GM19372 (cell line): ENCODE results near the gene STARD5.
A peak's percentile ranks its signal among the peaks of the same experiment; 100 is the strongest.

Experiments used
- ATAC-seq: cut with Tn5 transposase; IDR thresholded peaks from one replicate; pipeline ENCODE4 v1.9.1; 2021; ENCODE audit warnings: mild to moderate bottlenecking, low read depth, moderate library complexity; ENCODE audit not compliant: unreplicated experiment

Gene STARD5

DNA sequence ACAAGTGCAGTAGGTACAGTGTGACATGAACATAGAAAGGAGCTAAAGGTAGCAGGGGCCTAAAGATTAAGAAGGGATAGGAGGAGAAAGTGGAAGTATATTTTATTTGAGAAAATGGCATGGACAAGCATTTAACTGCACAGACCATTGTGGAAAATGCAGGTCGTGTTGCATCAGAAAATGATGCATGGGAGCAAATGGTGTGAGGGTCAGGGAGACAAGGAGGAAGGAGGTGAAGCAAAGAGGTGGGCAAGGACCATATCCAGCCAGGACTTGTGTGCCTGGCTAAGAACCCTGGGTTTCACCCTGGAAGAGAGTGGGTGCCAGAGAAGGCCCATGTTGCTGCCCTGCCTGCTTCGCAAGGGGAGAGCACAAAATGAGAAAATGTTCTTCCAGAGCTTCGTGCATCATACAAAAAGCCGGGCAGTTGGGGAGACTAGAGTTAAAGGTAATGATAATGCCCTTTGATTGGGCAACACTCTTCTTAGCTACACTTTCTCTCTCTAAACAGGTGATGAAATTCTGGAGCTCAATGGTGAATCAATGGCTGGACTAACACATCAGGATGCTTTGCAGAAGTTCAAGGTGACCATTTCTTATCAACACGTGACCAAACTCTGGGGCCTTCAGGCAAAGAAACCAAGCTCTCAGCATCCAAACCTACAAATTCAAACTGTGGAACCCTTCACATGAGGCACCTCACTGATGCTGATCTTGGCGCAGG is 45.5 kb downstream of the STARD5 start:
- no peak for ATAC-seq

DNA sequence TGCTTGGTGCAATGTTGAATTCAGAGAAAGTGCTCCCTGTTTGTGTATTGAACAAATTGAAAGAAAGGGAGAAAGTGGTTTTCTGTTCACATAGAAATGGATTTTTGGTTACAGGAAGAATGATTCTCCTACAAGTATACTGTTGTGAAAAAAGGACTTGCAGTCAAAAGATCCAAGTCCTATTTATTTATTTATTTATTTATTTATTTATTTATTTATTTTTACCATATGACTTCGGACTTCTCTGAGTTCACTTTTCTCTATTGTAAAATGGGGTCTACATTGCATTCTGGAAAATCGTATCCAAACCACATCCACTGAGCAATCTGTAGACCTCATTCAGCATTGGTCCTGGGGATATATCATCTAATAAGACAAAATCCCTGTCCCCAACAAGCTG is 46.1 kb downstream of the STARD5 start:
- no peak for ATAC-seq

DNA sequence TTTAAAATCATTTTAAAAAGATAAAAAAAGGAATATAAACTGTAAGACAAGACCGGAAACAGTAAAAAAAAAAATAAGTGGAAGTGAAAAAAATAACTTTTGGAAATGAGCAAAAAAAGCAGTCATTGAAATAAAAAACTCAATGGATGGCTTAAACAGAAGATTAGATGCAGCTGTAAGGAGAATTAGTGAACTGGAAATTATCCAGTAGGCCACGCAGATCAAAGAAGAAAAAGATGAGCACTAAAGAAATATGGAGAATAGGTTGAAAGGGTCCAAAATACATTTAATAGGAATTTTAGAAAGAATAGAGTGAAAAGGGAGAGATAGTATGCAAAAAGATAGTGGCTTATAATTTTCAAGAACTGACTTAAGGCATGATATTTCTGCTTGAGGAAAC is 47.0 kb downstream of the STARD5 start:
- no peak for ATAC-seq

DNA sequence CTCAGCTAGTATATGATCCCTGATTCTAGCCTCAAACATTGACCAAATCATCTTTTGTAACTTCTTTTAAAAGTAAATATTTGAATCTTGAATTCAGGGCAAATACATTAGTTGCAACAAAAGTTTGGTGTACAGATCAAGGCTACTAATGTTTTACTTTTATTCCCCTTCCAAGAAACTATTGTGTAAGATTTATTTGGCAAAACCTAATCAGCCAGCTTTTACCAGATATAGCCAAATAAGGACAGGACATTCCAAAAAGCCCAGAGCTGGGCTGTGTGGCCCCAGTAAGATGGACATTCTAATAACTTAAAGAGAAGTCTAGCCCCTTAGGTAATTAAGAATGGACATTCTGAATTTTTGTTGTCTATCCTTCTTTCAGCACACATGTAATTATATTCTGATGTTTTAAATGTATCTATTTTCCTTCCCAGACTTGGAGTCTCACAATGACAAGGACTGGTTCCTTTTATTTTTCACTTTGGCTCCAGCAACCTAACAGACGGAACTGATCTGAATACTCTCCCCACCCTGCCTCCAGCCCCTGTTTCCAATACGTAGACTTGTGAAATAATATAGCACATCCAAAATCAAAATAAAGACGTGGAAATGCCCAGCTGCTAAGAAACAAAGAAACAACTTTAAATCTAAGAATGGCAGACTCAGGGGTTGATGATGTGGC is 48.1 kb downstream of the STARD5 start:
- ATAC-seq, result no peak

DNA sequence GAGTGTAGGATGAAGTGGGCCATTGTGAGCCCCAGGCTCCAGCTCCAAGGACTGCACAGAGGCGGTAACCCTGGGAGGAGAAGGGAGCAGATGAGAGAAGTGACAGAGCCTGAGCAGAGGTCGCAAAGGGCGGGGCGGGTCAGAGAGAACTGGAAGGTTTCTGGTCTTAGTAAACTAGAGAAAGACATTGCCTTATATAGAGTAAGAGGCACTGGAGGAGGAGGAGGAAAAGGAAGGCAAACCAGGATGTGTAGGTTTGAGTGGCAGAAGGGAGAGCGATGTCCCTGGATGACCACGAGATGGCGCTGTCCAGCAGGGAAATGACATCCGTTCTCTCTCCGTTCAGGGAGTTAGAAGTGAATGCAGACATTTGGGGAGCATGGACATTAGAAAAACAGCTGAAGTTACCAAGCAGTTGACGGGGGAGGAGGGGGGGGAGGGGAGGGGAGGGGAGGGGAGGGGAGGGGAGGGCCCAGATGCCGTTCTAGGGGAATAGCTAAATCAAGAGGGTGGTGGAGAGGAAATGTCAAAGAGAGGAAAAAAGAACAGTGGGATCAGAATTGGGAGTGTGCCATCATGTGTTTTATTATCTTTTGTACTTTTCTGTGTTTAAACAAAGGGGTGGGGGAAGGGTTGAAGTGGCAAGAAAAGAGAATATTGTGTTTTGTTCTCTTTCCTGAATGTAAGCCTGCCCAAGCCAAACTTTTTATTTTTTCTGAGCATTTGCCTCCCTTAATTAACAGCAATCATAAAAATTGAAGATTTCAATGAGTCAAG is 48.8 kb downstream of the STARD5 start:
- peak; percentile 87 for ATAC-seq

DNA sequence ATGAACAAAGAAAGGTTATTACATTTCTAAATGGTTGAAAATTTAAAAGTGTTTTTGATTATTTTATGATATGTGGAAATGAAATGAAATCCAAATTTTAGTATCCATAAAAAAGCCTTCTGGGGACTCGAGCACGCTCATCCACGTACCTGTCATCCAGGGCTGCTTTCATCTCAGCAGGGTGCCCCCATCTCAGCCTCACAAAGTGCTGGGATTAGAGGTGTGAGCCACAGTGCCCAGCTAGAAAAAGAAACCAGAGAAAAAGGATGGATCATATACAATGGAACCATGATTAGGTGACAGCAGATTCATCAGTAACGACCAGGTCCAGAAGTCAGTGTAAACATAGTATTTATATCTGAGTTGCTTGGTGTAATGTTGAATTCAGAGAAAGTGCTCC is 49.7 kb downstream of the STARD5 start:
- no peak for ATAC-seq

DNA sequence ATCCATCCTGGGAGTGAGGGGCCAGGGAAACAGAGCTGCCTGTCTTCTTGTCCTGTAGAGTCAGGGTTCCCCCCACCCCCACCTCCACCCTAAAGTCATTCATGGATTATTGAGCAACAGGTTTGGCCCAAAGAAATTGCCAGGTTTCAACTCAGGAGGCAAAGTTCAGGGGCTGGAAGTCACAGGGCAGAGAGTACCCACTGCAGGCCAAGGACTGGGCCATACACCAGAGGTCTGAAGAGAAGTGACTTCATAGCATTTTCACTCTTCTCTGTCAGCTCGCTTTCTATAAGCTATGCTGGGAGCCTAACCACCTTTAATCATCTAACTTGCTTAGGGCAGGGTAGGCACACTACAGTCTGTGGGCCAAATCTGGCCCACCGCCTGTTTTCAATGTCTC is 50.1 kb downstream of the STARD5 start:
- ATAC-seq, result no peak

DNA sequence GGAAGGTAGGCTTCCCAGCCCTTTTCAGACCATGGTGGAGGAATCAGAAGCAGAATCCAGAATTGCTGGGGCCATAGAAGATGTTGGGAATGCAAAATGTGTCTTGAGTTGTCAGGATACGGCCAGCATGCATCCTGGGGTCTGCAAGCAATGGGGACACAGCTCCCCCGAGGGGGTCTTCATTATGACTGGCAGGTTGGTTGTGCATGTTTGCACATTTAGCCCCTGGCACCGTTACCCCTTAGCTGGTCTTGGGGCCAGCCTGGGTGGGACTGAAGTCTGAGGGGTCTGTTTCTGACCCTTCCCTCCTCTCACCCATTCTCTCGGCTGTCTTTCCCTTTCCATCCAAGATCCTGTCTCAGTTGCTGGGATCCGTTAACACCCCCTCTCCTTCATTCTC is 50.7 kb downstream of the STARD5 start:
- no peak for ATAC-seq

DNA sequence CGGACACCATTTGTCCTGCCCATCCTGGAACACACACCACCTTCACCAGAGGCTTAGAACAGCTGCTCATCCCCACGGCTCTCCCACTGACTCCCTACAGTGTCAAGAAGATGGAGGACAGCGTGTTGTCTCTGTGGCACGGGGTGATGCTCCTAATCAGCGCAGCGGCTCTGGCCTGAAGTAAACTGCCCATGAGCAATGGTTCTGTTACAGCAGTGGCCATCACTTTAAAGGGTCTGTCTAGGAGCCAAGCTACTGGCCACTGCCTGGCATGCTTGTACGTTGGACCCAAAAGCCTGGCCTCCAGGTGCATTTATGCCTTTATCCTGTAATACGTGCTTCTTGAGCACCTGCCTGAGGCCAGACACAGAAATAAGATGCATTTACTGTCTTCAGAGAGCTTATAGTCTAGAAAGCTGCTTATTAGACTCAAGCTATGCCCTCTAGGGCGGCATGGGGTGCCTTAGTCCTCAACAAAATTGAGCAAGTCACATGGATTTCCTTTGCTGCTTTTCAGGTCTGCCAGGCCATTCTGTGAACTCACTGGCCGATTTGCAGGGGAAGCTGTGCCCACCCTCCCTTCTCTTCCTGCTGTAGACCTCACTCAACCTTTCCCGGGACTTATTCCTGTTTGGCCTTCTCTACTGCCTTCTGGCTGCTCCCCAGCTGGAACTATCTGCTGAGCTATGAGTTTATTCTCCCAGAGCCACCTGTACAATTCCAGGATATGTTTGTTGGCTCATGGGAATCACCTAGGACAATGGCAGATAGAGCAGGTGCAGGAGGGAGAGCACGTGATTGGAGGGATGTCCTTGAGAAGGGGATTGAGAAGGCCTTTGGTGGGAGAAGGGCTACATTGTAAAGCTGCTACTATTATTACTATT is 51.9 kb downstream of the STARD5 start:
- ATAC-seq, result no peak

DNA sequence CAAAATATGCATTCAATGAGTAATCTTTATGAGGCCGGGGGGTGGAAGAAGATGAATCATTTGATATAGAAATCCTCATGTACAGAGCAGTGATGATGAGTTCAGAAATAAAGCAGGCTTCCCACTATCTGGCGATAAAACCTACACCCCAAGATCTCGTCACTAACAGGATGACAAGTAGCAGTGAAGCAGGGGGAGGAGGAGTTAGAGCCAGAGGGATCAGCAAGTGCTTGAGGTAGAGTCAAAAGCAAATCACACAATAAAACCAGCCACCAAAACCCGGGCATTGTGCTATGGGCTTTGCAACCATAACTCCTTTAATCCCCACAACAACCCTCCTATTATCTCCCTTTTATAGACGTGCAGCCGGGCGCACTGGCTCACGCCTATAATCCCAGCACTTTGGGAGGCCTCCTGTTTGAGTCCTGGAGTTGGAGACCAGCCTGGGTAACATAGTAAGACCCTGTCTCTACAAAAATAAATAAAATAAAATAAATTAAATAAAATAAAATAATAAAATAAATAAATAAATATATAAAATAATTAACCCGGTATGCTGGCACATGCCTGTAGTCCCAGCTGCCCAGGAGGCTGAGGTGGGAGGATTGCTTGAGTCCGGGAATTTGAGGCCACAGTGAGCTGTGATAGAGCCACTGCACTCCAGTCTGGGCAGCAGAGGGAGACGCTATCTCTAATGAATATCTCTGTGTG is 53.0 kb downstream of the STARD5 start:
- no peak for ATAC-seq

DNA sequence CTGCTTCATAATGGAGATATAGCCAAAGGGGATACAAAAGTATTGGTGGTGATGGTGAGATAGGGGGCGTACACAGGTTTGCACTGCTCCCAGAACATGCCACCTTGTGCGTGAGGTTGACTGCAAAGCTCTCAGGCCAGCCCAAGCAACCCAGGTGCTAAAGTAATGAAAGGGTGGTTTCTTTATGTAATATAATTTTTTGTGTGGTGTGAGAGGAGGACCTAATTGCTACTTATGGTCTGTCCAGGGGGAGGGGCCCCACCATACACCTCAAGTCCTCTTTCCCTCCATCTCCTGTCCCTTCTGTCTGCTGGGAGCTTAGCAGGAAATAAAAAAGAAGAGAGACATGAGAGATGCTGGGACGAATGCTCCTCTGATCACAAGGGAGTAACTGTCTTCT is 53.8 kb downstream of the STARD5 start:
- no peak for ATAC-seq

DNA sequence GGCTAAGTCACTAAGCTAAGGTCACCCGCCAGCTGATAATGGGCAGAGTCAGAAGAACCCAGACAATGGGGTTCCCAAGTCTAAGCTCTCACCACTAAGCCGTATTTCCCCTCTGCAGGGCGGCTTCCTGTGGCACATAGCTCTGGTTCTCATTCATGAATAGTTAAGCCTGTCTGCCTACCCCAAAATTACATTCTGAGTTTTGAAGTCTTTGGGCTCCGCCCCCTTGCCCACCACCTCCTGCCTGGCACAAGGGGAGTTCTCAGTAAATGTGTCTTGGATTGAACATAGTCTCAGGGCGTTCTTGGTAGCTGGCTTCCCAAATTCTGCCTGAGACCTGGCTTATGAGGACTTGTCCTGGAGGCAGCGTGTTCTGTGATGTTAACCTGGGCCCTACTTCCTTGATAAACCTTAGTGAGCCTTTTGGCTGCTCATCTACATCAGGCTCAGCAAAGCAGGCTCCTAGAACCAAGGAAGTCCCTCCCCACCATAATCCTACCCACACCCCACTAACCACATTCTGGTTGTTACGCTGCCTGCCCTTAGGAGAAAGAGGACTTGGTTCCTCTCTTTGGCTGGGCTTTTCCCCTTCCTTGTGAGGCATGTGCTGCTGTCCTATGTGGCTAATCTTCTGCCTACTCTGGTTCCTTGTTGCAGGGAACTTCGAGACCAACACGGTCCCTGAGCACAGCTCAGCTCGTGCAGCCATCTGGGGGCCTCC is 54.9 kb downstream of the STARD5 start:
- ATAC-seq, result no peak

DNA sequence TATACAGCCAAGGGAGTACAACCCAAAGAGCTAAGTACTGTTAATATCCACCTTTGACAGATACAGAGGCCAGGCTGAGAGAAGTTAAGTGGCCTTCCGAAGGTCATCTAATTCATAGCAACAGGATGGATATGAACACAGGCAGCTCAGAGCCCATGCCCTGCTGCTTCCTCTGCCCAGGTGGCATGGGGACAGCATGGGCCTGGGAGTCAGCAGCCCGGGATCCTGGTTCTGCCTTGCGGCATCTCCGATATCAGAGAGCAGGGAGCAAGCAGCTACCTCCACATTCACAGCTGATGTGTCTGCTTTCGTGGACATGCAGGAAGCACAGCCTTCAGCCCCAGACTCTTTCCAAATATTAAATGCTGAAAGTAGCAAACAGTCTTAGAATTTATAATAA is 55.6 kb downstream of the STARD5 start:
- ATAC-seq, result no peak

DNA sequence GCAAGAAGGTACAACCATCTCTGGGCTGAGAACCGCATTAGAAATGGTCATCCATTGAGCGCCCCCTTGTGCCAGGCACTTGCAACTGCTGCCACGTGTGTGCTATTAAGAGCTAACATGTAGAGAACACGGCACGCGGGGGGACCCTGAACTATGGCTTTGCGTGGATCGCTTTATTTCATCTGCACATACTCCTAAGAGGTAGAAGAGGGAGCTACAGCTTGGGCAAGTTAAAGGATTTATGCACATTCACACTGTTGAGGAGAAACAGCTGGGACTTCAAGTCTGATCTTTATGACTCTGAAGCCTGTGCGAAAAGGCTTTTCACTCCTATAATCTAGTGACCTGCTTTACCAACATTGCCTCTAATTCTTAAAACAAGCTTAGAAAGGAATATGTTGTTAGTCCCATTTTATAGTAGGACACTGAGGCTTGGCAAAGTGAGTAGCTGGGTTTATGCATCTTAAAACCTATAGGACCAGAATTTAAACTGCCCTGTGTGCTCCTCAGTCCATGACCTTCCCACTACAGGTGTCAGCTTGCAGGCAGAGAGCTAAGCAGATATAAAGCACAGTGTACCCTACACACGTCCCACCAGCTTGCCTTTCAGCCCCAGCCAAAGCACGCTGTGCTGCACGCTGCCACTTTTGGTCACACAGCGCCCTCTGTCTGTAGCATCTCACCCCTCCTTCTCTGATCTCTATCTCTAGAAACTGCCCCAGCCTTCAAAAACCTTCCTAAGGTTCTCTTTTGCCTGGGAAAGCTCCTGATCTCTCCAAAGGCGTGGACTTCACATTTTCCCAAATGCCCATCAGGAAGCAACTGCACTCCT is 57.8 kb downstream of the STARD5 start:
- peak; percentile 78 for ATAC-seq

DNA sequence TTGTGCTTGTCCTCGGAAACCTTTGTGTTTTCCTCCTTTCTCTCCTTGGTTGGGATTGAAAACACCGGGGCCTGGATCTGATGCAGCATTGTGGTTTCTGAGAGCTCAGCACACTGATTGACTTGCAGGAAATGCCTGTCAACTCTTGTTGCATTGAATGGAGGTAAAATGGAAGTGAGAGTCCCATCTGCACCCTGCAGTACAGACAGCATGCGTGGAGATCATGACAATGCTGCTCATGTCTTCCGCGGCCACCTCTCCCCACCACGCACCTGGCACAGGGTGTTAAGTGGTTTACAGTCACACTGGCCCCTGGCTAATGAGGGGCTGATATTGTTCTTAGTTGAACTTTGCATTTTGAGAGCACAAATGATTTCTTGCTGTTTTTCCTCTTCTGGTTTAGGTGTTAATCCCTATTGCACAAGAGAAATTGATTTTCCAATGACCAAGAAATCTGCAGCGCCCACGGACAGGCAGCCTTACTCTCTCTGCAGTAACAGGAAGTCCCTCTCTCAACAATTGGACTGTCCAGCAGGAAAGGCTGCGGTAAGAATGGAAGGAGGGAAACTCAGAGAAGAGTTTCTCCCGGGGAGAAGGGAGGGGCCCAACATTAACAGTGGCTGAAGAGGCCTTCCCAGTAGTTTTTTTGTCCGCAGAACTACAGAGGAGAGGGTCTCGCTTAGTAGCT is 58.5 kb downstream of the STARD5 start:
- no peak for ATAC-seq

DNA sequence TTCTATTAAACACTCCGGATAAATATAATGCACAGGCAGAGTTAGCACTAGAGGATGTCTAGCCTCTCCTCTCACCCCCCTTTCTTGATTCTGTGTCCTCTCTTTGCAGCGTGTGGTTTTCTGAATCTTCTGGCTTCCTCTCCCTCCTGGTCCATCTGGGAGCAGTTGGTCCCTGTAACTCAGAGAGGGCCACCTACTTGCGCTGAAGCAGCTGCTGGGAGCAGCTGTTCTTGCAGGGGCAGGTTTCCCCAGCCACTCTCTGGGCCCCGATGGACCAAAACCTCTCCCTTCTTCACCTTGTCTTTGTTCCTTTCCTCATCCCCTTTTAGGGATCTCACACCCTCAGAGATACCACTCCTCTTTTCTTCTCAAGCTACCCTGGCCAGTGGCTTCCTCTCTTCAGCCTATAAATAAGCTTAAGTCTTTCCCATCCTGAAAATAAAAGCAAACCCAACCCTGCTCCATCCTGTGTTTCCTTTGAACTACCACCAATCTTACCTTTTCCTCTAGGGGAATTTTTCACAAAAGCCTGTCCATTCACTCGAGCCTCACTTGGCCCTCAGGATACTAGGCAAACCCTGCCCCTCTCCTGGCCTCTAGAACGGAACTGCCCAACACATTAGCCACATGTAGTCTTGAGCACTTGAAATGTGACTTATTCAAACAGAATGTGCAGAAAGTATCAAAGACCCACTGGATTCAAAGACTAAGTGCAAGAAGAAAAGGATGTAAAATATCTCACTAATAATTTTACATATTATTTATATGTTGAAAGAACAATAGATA is 59.7 kb downstream of the STARD5 start:
- ATAC-seq, result no peak

DNA sequence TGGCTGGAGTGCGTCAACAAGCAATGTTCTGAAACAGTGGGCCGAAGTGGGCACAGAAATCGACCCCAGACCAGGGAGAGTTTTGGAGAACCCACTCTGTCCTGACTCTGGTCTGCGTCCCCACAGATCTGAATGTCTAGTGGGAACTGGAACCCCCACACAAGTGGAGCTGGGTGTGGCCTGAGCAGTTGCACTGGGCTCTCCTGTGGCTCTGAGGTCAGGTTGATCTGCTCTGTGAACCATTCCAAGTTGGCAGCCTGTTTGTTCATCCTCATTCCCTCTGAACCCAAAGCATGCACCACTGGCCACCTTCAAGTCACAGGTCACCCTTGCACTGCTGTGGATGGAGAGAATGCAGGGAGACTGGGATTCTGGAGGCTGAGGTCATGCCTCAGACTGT is 60.5 kb downstream of the STARD5 start:
- no peak for ATAC-seq
